ENCODE results near the gene TIMP2. TPM values are rescaled to one million over a fixed set of nuclear protein-coding genes. Genes with fewer than 3 reads are reported as not detected.

TIMP2 gene
- total RNA-seq, 4 donors from 2014 or later: 172 to 315 (median 211) TPM

GRCh38 chr17:78924481-78925151 is 571 bp downstream of the TIMP2 start:
- H3K4me1 ChIP-seq: peaks cover 0 to 73% (median 40%) of the 10 kb centered on the region in 3 donors
- H3K9me3 ChIP-seq: no peaks in the 10 kb centered on the region
- peak overlapping the region; percentile 89 to 90 for H3K4me3 ChIP-seq
- ATAC-seq: no peak
- peak overlapping the region; percentile 98 to 100 (median 100) for H3K27ac ChIP-seq
- no peak for TF ChIP-seq EP300 (IDR thresholded peaks at IDR 0.05)
- TF ChIP-seq POLR2AphosphoS5 (IDR thresholded peaks at IDR 0.05): peak; percentile 57
- no peak for TF ChIP-seq POLR2A (IDR thresholded peaks at IDR 0.05)
- TF ChIP-seq CTCF (IDR thresholded peaks at IDR 0.05): no peak
- no peaks in the 10 kb centered on the region for H3K27me3 ChIP-seq
- no peaks in the 10 kb centered on the region for H3K36me3 ChIP-seq
- WGBS, 2 donors (ENCODE audit: low coverage in 1 of 2): no CpG with 5 or more reads among the region's 64 CpGs

GRCh38 chr17:78923660-78924453 is 1.3 kb downstream of the TIMP2 start:
- WGBS, 2 donors (ENCODE audit: low coverage in 1 of 2): 0 to 20% methylated on average over 1 to 4 of the region's 28 CpGs
- ATAC-seq: no peak
- TF ChIP-seq POLR2A (IDR thresholded peaks at IDR 0.05) (no peak), POLR2AphosphoS5 (IDR thresholded peaks at IDR 0.05) (no peak), CTCF (IDR thresholded peaks at IDR 0.05) (no peak), EP300 (IDR thresholded peaks at IDR 0.05) (no peak)

GRCh38 chr17:78922816-78923498 is 2.2 kb downstream of the TIMP2 start:
- Histone ChIP-seq H3K9me3 (no peaks in the 10 kb centered on the region), H3K36me3 (no peaks in the 10 kb centered on the region), H3K27ac (peak overlapping the region; percentile 82 to 100 (median 98)), H3K4me1 (peaks cover 0 to 90% (median 51%) of the 10 kb centered on the region in 3 donors), H3K4me3 (peak overlapping the region; percentile 89 to 90), H3K27me3 (no peaks in the 10 kb centered on the region)
- TF ChIP-seq POLR2AphosphoS5 (IDR thresholded peaks at IDR 0.05) (no peak), CTCF (IDR thresholded peaks at IDR 0.05) (no peak), POLR2A (IDR thresholded peaks at IDR 0.05) (no peak), EP300 (IDR thresholded peaks at IDR 0.05) (no peak)
- ATAC-seq: no peak
- WGBS, 2 donors (ENCODE audit: low coverage in 1 of 2): 10 to 52% methylated on average over 2 of the region's 13 CpGs

More at GRCh38 chr17:78923660-78924453, 1.3 kb downstream of the TIMP2 start:
- Histone ChIP-seq H3K36me3 (no peaks in the 10 kb centered on the region), H3K4me3 (peak overlapping the region; percentile 89 to 90), H3K4me1 (peaks cover 0 to 81% (median 43%) of the 10 kb centered on the region in 3 donors), H3K9me3 (no peaks in the 10 kb centered on the region), H3K27me3 (no peaks in the 10 kb centered on the region), H3K27ac (peak overlapping the region; percentile 82 to 100 (median 98))

GRCh38 chr17:78921437-78921971 is 3.7 kb downstream of the TIMP2 start:
- Histone ChIP-seq H3K9me3 (no peaks in the 10 kb centered on the region), H3K27ac (peak overlapping the region in 3 of 4 donors; percentile 98 to 100 (median 99)), H3K4me3 (no peak overlapping the region), H3K4me1 (peaks cover 0 to 92% (median 63%) of the 10 kb centered on the region in 3 donors), H3K36me3 (no peaks in the 10 kb centered on the region), H3K27me3 (no peaks in the 10 kb centered on the region)
- 18 to 28% methylated on average over 3 to 5 of the region's 8 CpGs for WGBS, 2 donors (ENCODE audit: low coverage in 1 of 2)
- ATAC-seq: no peak
- TF ChIP-seq POLR2A (IDR thresholded peaks at IDR 0.05): no peak
- TF ChIP-seq EP300 (IDR thresholded peaks at IDR 0.05): no peak
- peak; percentile 48 for TF ChIP-seq POLR2AphosphoS5 (IDR thresholded peaks at IDR 0.05)

- TF ChIP-seq EP300 (IDR thresholded peaks at IDR 0.05): no peak
- no peak for TF ChIP-seq POLR2A (IDR thresholded peaks at IDR 0.05)
- TF ChIP-seq POLR2AphosphoS5 (IDR thresholded peaks at IDR 0.05): no peak
- TF ChIP-seq CTCF (IDR thresholded peaks at IDR 0.05): no peak
- no peak for ATAC-seq
- H3K36me3 ChIP-seq: no peaks in the 10 kb centered on the region
- H3K27me3 ChIP-seq: no peaks in the 10 kb centered on the region
- 44 to 81% methylated on average over 3 to 6 of the region's 8 CpGs for WGBS, 2 donors (ENCODE audit: low coverage in 1 of 2)
- no peak overlapping the region for H3K4me3 ChIP-seq
- H3K9me3 ChIP-seq: no peaks in the 10 kb centered on the region
- peak overlapping the region in 3 of 4 donors; percentile 98 to 100 (median 99) for H3K27ac ChIP-seq
- H3K4me1 ChIP-seq: peaks cover 0 to 92% (median 72%) of the 10 kb centered on the region in 3 donors
Observed at GRCh38 chr17:78920528-78920927, 4.7 kb downstream of the TIMP2 start.

All from gastroesophageal sphincter (tissue), 4 donors.